Femur (tissue), 1 donor: ENCODE data around the gene CDCP1.
"Not testable (repeated sequence)": the region's sequence is repeated elsewhere in the genome, so short reads cannot be mapped to it uniquely, and the experiment has no call there.

Source experiments
- DNase-seq: peaks from one replicate; pipeline ENCODE4 v3.0.0-alpha.2; 2017

Gene CDCP1

GRCh38 chr3:45053805-45054195, 92.4 kb downstream of the CDCP1 start:
- DNase-seq, result not testable (repeated sequence)

- DNase-seq, result no peak
Measured at GRCh38 chr3:45051685-45052084, 94.5 kb downstream of the CDCP1 start.

- DNase-seq, result no peak
Measured at GRCh38 chr3:45049807-45050206, 96.4 kb downstream of the CDCP1 start.

- DNase-seq, result no peak
Measured at GRCh38 chr3:45048244-45048643, 97.9 kb downstream of the CDCP1 start.

GRCh38 chr3:45043728-45044299, 102.4 kb downstream of the CDCP1 start:
- DNase-seq, result no peak

GRCh38 chr3:45042162-45042561, 104.0 kb downstream of the CDCP1 start:
- DNase-seq, result no peak

GRCh38 chr3:45041666-45042065, 104.5 kb downstream of the CDCP1 start:
- no peak for DNase-seq

GRCh38 chr3:45037720-45038455, 108.3 kb downstream of the CDCP1 start:
- peak; percentile 93 for DNase-seq

GRCh38 chr3:45035441-45036301, 110.5 kb downstream of the CDCP1 start:
- peak; percentile 61 for DNase-seq

- peak; percentile 65 for DNase-seq
Measured at GRCh38 chr3:45034612-45035252, 111.4 kb downstream of the CDCP1 start.

GRCh38 chr3:45033791-45034190, 112.4 kb downstream of the CDCP1 start:
- DNase-seq, result no peak
